GM21576 (cell line): ENCODE results near the gene DEXI.

Source experiments
- ATAC-seq: cut with Tn5 transposase; IDR thresholded peaks from one replicate; pipeline ENCODE4 v1.9.1; 2021; ENCODE audit warnings: mild to moderate bottlenecking, moderate library complexity; ENCODE audit not compliant: unreplicated experiment

DEXI gene

GRCh38 chr16:10902999-10903398 lies 39.3 kb downstream of the DEXI start:
- no peak for ATAC-seq

- peak; percentile 56 for ATAC-seq
Observed at GRCh38 chr16:10897134-10897533, 45.1 kb downstream of the DEXI start.

GRCh38 chr16:10896723-10897122 lies 45.5 kb downstream of the DEXI start:
- no peak for ATAC-seq

- ATAC-seq: no peak
Observed at GRCh38 chr16:10896165-10896564, 46.1 kb downstream of the DEXI start.

GRCh38 chr16:10895053-10895946 lies 47.0 kb downstream of the DEXI start:
- no peak for ATAC-seq

- ATAC-seq: no peak
Observed at GRCh38 chr16:10892782-10893318, 49.4 kb downstream of the DEXI start.

- no peak for ATAC-seq
Observed at GRCh38 chr16:10889855-10890254, 52.4 kb downstream of the DEXI start.

GRCh38 chr16:10888320-10888937 lies 53.8 kb downstream of the DEXI start:
- no peak for ATAC-seq

GRCh38 chr16:10885246-10885645 lies 57.0 kb downstream of the DEXI start:
- ATAC-seq: no peak

GRCh38 chr16:10883004-10883403 lies 59.3 kb downstream of the DEXI start:
- ATAC-seq: no peak

GRCh38 chr16:10881479-10882030 lies 60.7 kb downstream of the DEXI start:
- no peak for ATAC-seq

- no peak for ATAC-seq
Observed at GRCh38 chr16:10880594-10881452, 61.4 kb downstream of the DEXI start.

- ATAC-seq: no peak
Observed at GRCh38 chr16:10879681-10880589, 62.3 kb downstream of the DEXI start.
